K562 (cell line): ENCODE results near the gene KCTD6. TPM values are rescaled to one million over a fixed set of nuclear protein-coding genes. Genes with fewer than 3 reads are reported as not detected.

ENCODE experiments used
- ATAC-seq: fragments of 200-7000 bp; cut with Tn5 transposase; 3 replicates; pipeline ENCODE4 v1.9.1; 2020; ENCODE audit warnings: moderate library complexity
- BruUV-seq: library from RNA; stranded (reverse); fragments of 400-500 nt; replicated peaks from 2 replicates; lab custom pipeline; 2021; lab: Mats Ljungman, UMichigan
- CTCF ChIA-PET: fragments of 300-600 bp; formaldehyde crosslinking; extraction: SDS; loops from one replicate; lab custom pipeline; 2021; ENCODE audit warnings: low intra/inter-chr PET ratio; lab: Yijun Ruan, JAX
- POLR2A ChIA-PET: fragments of 300-600, 350-650 bp; sonication (Branson Sonifier 250); formaldehyde crosslinking; extraction: SDS; loops from one replicate; lab custom pipeline; 2021; ENCODE audit warnings: antibody characterized with exemption, inconsistent platforms; lab: Yijun Ruan, JAX
- DNase-seq, 4 experiments: peaks; one replicate each; pipeline versions ENCODE4 v3.0.0 to v3.0.0-alpha.2; 2011 to 2018; ENCODE audit warnings: low spot score in 3 of 4, mixed read lengths in 3 of 4; ENCODE audit errors: extremely low read depth in 1 of 4
- FAIRE-seq: peaks from 2 replicates; lab custom pipeline; 2011; peaks lifted over from hg19 to GRCh38; lab: Jason Lieb, UNC
- H2AFZ ChIP-seq: 2 replicates; pipeline ENCODE4 v1.6.0; 2011; ENCODE audit warnings: low read depth, low read length, control low read depth, inconsistent platforms
- H3K27ac ChIP-seq: fragments of 200-600 bp; 3 replicates; pipeline ENCODE4 v1.8.0; 2011; ENCODE audit warnings: low read depth, mild to moderate bottlenecking, control low read depth, inconsistent platforms, low read length, moderate library complexity, mixed read lengths; ENCODE audit errors: extremely low read depth
- H3K27me3 ChIP-seq, 2 experiments: fragments of 300-600 bp in 1 of 2; 2 replicates in 1 of 2; 3 replicates in 1 of 2; pipeline versions ENCODE4 v1.6.0 to v1.8.0; 2011; ENCODE audit warnings: inconsistent platforms in 2 of 2, low read length in 2 of 2, mild to moderate bottlenecking in 1 of 2, mixed read lengths in 1 of 2, moderate library complexity in 1 of 2; ENCODE audit not compliant: control insufficient read depth in 2 of 2, insufficient read depth in 2 of 2
- H3K36me3 ChIP-seq: fragments of 300-600 bp; 3 replicates; pipeline ENCODE4 v1.8.0; 2011; ENCODE audit warnings: mild to moderate bottlenecking, low read length, inconsistent platforms; ENCODE audit not compliant: control insufficient read depth, insufficient read depth
- H3K4me1 ChIP-seq, 2 experiments: fragments of 200-600 bp in 1 of 2; replicated peaks in 1 of 2; 2 replicates in 1 of 2; 3 replicates in 1 of 2; pipeline versions ENCODE4 v1.5.1 to v1.8.0; 2011; ENCODE audit warnings: inconsistent platforms in 2 of 2, low read length in 2 of 2, mild to moderate bottlenecking in 1 of 2, mixed read lengths in 1 of 2, moderate library complexity in 1 of 2; ENCODE audit not compliant: control insufficient read depth in 2 of 2, insufficient read depth in 2 of 2
- H3K4me2 ChIP-seq: 2 replicates; pipeline ENCODE4 v1.6.1; 2011; ENCODE audit warnings: low read length, control low read depth, inconsistent platforms, mixed read lengths; ENCODE audit not compliant: insufficient read depth
- H3K4me3 ChIP-seq: fragments of 200-600 bp; sonication (generic), shearing (Covaris generic); 2 replicates; pipeline ENCODE4 v1.5.1; 2016; ENCODE audit warnings: control low read depth, inconsistent platforms
- H3K79me2 ChIP-seq: fragments of 200-600 bp; 3 replicates; pipeline ENCODE4 v1.8.0; 2011; ENCODE audit warnings: low read length, inconsistent platforms; ENCODE audit not compliant: control insufficient read depth, insufficient read depth
- H3K9ac ChIP-seq, 2 experiments: 2 replicates each; pipeline versions ENCODE4 v1.6.0 to v1.6.1; 2011; ENCODE audit warnings: low read depth in 2 of 2, low read length in 2 of 2, control low read depth in 1 of 2, inconsistent platforms in 1 of 2, mild to moderate bottlenecking in 1 of 2, mixed read lengths in 1 of 2; ENCODE audit not compliant: insufficient read depth in 1 of 2
- H3K9me1 ChIP-seq: one replicate; pipeline ENCODE4 v1.6.0; 2011; ENCODE audit warnings: inconsistent platforms, mild to moderate bottlenecking, low read length, moderate library complexity; ENCODE audit not compliant: control insufficient read depth, insufficient read depth
- H3K9me3 ChIP-seq: replicated peaks from 2 replicates; pipeline ENCODE4 v1.5.1; 2011; ENCODE audit warnings: low read depth, low read length, inconsistent platforms; ENCODE audit not compliant: control insufficient read depth, insufficient read depth
- H4K20me1 ChIP-seq: replicated peaks from 2 replicates; pipeline ENCODE4 v1.6.1; 2011; ENCODE audit warnings: low read length, inconsistent platforms, mixed read lengths; ENCODE audit not compliant: control insufficient read depth, insufficient read depth
- CTCFL ChIP-seq: IDR thresholded peaks from 2 replicates; pipeline ENCODE4 v1.6.1; 2011; ENCODE audit warnings: borderline replicate concordance, low read depth, mild to moderate bottlenecking, moderate library complexity, low read length; ENCODE audit not compliant: insufficient read depth, poor library complexity, severe bottlenecking
- NELFE ChIP-seq: IDR thresholded peaks from 2 replicates; pipeline ENCODE4 v1.6.1; 2011; ENCODE audit warnings: mild to moderate bottlenecking; ENCODE audit not compliant: insufficient read depth, insufficient read length
- RBM25 ChIP-seq: fragments of 200-400 bp; formaldehyde crosslinking; IDR thresholded peaks from 2 replicates; pipeline ENCODE4 v1.6.1; 2018; ENCODE audit warnings: low read length, low read depth, moderate library complexity; ENCODE audit not compliant: severe bottlenecking
- RERE ChIP-seq: sonication (generic); formaldehyde crosslinking; IDR thresholded peaks from 2 replicates; pipeline ENCODE4 v1.8.0; 2023; ENCODE audit warnings: missing genetic modification reagents, mild to moderate bottlenecking, borderline replicate concordance
- SNRNP70 ChIP-seq: fragments of 200-400 bp; formaldehyde crosslinking; optimal IDR thresholded peaks from 2 replicates; pipeline ENCODE3; 2017; ENCODE audit warnings: low read depth, low read length
- ZNF699 ChIP-seq: fragments of 250-450 bp; sonication (Bioruptor Pico); IDR thresholded peaks from 2 replicates; pipeline ENCODE4 v1.8.0; 2021; ENCODE audit warnings: mild to moderate bottlenecking, moderate library complexity; ENCODE audit not compliant: insufficient replicate concordance
- WGBS: fragments of 100-300 bp; shearing (Covaris generic); methylation state at CpG from one replicate; pipeline ENCODE4 v1.1.6; 2016; ENCODE audit warnings: low coverage, mixed read lengths; ENCODE audit not compliant: insufficient coverage; ENCODE audit errors: missing lambda C conversion rate; 5-methylcytosine and 5-hydroxymethylcytosine counted together
- in situ Hi-C: fragments of 300-500 bp; cut with MboI; formaldehyde crosslinking; loops from 4 replicates; pipeline ENCODE4 v1.15.0; 2018; ENCODE audit warnings: inconsistent platforms, mixed read lengths
- intact Hi-C: fragments of 100-400 bp; cut with micrococcal nuclease; formaldehyde crosslinking; loops from 2 replicates; pipeline ENCODE4 v1.14.2; 2022
- polyA plus RNA-seq, 8 experiments: library from polyadenylated mRNA; depleted of rRNA in 4 of 8; stranded (reverse) in 5 of 8; unstranded in 3 of 8; fragments of >200 nt; fragmentation: Nextera tagmentation in 2 of 8; fragmentation: Illumina TruSeq in 1 of 8; extraction: Ambion mirVana in 2 of 8; extraction: Trizol in 1 of 8; gene quantifications; 2 replicates each; pipeline versions ENCODE4 v1.2.1 to v1.2.3, GENCODE V29; 2011 to 2014; ENCODE audit warnings: inconsistent platforms in 1 of 8, missing spikeins in 1 of 8
- total RNA-seq, 7 experiments: library from RNA; depleted of rRNA in 6 of 7; stranded (reverse); fragments of >200 nt in 6 of 7; fragmentation: Illumina TruSeq in 2 of 7; extraction: Trizol in 2 of 7; gene quantifications; 2 replicates each; pipeline versions ENCODE4 v1.2.1 to v1.2.3, GENCODE V29; 2011 to 2021; ENCODE audit warnings: low replicate concordance in 1 of 7

The KCTD6 gene
- total and polyA plus RNA-seq, 9 of the 15 experiments (the other 6 are each of a cell fraction or from before 2014, with no cell fraction given): 2.1 to 5.9 (median 4.5) TPM

- ChIA-PET CTCF (interaction anchor here (0.6 kb wide), 1 partner anchor 18 kb away, joined by 3 read pairs; no protein-coding TSS in a partner anchor), POLR2A (interaction anchor here (0.6 to 1.6 kb wide), 4 partner anchors 9 to 920 kb away, joined by 3 to 5 read pairs (median 4); partner anchors contain the start of gene PDHB)
- BruUV-seq: no TSS peak
- H3K9me3 ChIP-seq: no peaks in the 10 kb centered on the region
- no peak overlapping the region for H3K27ac ChIP-seq
- H4K20me1 ChIP-seq: no peaks in the 10 kb centered on the region
- H3K4me1 ChIP-seq: peaks cover 15 to 25% of the 10 kb centered on the region in 2 experiments; a peak in 4 of 5 replicates
- DNase-seq (no peak), FAIRE-seq (no peak), ATAC-seq (no peak)
- no peak overlapping the region for H3K4me2 ChIP-seq
- H3K4me3 ChIP-seq: no peak overlapping the region
- H3K79me2 ChIP-seq: no peaks in the 10 kb centered on the region
- H3K9ac ChIP-seq: no peak overlapping the region; a peak in 1 of 4 replicates
- H3K36me3 ChIP-seq: no peaks in the 10 kb centered on the region
- in situ Hi-C loops: no loop called here
- TF ChIP-seq RERE (CRISPR knock-in tag) (no peak), NELFE (no peak), RBM25 (no peak), SNRNP70 (no peak), CTCFL (no peak), ZNF699 (CRISPR knock-in tag) (no peak)
- peaks cover 0 to 4% of the 10 kb centered on the region in 2 experiments; a peak in 1 of 5 replicates for H3K27me3 ChIP-seq
- 77% methylated on average over 6 of the region's 6 CpGs for WGBS
- intact Hi-C loops: no loop called here
- 0 out of 2 replicates have a peak overlapping the region, but pooled peaks have one; percentile 82 for H2AFZ ChIP-seq
- H3K9me1 ChIP-seq: no peaks in the 10 kb centered on the region
Measured at GRCh38 chr3:58519668-58520402, 27.9 kb downstream of the KCTD6 start.
